GM21825 (cell line): Measurements from ENCODE around the gene GRK6.

ENCODE experiments used
- ATAC-seq: cut with Tn5 transposase; IDR thresholded peaks from one replicate; pipeline ENCODE4 v1.9.1; 2021; ENCODE audit warnings: mild to moderate bottlenecking, moderate library complexity; ENCODE audit not compliant: unreplicated experiment

GRK6 gene

DNA sequence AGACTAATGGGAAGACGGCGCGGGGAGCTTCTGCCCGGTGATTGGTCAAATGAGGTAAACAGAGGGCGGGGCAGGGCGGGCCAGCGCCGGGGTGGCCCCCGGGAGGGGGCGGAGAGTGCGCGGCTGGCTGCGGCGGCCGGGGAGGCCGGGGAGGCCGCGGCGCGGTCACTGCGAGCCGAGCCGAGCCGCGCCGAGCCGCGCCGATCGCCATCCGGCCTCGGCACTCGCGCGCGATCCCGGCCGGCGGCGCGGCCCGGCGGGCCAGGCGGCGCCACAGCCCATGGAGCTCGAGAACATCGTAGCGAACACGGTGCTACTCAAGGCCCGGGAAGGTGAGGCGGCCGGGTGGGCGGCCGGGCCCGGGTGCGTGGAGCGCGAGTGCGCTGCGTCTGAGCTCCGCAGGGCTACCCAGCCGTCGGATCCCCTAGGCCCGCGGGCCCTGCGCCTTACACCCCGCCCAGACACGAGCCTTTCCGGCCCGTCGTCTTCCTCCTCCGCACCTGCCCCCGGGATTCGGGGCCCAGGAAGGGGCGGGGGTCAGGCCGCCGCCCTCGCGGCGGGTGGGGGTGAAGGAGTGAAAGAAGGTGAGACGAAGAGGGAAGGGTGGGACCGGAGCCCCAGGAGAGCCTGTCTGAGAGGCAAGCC lies at the start of gene GRK6:
Gene GRK6 (plus strand): TSS at position 111 of the 645 bp plus-strand sequence. CDS start 170 bp downstream, at position 281.
- peak; percentile 8 for ATAC-seq

DNA sequence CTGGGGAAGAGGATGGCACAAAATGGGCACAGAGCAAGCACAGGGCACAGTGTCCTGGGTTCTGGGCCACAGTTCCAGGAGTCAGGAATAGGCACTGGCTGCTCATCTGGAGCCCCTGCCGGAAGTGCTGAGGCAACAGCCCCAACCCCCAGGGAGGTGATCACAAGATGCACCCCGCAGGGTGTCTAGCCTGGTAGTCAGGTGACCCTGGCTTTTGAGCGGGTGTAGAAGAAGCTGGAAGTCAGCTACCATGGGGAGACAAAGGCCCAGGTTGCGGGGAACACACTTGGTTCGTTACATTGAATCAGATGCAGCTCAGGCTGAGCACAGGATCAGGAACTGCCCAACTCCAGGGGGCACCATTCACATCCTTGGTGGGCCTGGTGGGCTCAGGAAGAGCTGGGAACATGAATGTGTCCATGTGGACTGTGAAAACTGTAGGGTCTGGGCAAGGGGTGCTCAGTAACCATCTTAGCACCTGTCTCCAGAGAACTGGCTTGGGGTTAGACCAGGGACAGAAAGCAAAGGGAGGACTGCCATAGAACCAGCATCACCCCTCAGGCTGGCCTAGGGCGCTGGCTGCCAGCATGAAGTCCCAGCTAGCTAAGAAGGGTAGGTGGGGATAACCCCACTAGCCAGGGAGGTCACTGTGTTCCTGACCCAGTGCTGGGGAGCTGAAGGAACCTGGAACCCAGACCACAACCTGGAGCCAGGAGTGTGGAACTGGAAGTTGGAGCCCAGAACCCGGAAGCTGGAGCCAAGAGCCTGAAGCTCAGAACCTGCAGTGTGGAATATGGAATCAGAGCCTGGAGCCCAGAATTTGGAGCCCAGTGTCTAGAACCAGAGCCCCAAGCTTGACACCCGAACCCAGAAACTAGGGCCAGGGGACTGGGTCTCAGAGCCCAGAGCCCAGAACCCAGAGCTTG lies 48.4 kb upstream of the GRK6 start:
- no peak for ATAC-seq

DNA sequence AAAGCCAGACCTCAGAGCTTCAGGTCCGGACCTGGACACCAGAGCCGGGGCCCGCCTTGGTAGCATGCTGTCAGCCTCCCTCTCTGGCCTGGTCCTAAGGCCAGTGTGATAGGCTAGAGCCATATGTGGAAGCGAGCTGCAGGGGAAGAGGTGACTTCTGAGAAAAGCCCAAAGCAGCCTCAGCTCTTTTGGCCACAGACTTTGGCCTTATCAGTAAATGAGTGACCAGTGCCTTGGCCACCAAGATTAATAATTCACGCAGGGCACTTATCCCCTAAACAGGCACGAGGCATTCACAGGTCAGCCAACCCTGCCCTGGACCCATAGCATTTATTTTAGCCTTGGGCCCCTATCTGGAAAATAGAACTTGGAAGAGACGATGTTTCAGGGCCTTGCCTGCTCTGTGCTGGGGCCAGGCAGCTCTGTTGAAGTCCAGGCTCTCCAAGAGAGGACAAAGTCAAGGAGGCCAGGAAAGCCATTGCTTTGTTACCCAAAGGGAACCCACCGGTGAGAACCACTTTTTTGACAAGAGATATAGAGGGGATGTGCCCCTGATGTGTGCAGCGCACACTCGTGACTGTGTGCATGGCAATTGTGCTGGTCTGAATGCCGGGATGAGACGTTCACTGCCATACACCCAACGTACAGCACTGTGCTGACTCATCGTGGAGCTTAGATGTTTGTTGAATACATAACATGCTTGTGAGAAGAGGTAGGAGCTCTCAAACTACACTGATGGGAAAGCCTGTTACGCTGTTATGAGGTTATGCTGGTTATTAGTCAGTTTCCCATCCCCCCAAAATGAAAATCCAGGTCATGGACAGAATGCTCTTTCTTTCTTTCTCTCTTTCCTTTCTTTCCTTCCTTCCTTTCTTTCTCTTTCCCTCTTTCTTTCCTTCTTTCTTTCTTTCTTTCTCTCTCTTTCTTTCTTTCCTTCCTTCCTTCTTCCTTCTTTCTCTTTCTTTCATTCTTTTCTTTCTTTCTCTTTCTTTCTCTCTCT lies 47.3 kb upstream of the GRK6 start:
- peak; percentile 48 for ATAC-seq

DNA sequence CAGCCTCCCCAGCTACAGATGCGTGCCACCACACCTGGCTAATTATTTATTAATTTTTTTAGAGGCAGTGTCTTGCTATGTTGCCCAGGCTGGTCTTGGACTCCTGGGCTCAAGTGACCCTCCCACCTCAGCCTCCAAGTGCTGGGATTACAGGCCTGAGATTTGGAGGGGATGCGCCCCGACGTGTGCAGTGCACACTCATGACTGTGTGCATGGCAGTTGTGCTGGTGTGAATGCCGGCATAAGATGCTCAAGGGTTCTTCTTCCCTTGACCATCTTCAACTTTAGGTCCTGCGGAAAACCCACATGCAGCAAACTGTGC lies 45.7 kb upstream of the GRK6 start:
- no peak for ATAC-seq

DNA sequence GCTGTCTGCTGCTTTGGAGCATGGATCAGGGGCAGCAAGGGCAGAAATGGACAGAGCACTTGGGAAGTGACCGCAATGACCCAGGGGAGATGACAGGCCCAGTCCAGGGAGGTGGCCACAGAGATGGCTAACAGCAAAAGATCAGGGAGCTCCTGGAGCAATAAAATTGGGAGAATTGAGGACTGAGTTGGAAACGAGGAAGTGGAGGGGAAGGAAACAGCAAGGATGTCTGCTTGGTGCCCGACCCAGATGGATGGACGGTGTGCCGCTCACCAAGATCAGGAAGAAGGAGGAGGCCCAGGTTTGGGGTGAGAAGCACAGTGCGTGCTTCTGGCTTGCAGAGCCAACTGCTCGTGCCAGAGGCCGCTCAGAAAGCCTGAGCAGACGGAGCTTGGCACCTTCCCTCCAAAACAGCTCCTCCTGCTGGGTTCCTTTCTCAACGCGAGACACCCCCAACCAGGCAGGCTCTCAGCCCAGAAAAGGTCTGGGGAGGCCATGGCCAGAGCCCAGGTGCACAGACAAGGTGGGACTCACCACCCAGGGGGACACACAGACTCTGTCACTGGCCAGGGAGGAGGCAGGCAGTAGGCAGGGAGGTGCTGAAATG lies 44.0 kb upstream of the GRK6 start:
- ATAC-seq = no peak

DNA sequence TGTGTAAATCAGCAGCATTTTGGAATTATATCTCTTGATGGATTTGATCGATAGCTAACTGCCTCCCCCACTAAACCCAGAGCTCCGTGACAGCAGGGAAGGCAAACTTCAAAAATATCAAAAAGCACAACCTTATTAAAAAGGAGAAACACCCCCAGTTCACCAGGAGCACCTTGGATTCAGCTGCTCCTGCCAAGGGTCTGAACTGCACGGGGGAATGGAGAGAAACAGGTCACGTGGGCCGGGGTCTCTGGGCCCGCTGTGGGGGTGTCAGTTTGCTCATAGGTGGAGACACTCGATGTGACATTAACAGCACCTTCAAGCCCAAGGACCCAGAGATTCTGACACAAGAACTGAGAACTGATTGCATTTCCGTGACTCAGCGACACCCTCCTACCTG lies 43.3 kb upstream of the GRK6 start:
- no peak for ATAC-seq

DNA sequence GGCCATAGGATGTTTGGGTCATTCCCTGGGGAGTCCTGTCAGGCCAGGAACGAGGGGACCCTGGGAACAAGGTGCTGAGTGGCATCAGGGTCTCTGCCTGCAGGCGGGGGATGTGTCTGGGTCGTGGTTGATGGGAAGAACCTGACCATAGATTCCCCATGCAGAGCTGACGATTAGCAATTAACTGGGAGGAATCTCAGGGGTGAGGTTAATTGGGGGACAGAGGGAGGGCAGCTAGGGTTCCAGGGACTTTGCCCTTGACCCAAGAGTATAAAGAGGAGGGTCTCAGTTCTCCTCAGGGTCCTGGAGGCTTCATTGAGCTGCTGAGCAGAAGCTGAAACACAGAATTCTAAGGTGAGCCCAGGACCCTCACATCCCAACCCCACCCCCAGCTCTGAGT lies 42.3 kb upstream of the GRK6 start, which contains the start of gene SLC34A1:
Gene SLC34A1 (plus strand): TSS at position 301 of the 400 bp plus-strand sequence. CDS start 1,308 bp downstream, outside the sequence.
- ATAC-seq = no peak

DNA sequence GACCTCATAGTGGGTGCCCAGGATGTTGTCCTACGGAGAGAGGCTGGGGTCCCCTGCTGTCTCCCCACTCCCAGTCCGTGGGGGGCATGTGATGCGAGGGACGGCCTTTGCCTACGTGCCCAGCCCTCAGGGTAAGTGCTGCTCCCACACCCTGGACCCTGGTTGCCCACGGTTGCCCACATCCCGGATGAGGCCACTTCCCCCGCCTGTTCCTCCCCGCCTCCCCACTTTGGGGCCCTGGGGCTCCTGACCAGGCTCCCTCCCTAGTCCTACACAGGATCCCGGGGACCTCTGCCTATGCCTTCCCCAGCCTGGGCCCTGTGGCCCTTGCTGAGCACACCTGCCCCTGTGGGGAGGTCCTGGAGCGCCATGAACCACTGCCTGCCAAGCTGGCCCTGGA lies 40.8 kb upstream of the GRK6 start:
- ATAC-seq = no peak

DNA sequence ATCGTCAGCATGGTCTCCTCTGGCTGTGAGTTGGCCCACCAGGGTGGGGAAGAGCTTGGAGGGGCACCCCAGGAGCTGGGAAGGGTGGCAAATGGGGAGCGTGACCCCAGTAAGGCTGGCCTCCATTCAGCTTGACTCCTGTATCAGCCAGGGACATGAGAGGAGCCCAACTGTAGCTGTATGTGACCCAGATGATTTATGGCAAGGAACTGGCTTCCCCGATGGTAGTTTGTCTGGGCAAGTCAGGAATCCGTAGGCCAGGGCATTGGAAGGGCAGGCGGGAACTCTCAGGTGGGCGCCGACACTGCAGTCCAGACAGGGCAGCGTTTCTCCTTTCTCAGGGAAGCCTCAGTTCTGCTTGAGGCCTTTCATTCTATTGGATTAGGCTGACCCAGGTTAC lies 39.9 kb upstream of the GRK6 start:
- no peak for ATAC-seq

DNA sequence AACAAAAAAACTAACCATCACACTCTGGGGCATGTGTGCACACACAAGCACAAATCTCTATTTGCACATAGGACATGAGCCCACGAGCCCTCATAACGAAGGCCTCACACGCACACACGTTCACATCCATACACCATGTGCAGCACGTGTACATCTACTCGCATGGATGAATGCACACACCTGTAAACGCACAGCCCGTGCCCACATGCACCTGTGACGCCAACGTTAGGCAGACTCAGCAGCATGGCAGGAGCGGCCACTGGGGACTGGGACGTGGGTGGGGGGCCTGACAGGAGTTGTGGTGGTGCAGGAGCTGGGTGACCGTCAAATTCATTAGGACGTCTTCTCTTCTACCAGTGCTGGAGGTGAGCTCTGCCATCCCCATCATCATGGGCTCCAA lies 39.1 kb upstream of the GRK6 start:
- no peak for ATAC-seq

DNA sequence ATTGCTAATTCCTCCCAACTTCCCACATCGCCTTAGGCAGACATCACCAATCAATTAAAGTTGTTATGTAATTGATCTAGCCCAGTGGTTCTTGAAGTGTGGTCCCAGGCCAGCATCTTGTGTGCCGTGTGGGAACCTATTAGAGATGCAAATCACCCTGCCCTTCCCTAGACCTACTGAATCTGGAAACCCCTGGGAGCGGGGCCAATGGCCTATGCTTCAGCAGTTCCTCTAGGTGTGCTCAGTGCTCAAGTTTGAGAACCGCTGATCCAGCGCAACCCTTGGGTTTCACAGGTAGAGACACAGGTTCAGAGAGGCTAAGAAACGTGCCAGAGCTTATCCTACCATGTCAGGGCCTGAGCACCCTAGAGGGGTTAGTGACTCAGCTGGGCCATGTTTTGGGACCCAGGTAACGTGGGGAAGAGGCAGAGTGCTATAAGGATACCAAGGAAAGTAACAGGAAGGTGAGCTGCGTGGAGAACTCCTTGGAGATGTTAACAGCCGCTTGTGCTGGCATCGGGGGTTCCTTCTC lies 37.9 kb upstream of the GRK6 start:
- no peak for ATAC-seq

DNA sequence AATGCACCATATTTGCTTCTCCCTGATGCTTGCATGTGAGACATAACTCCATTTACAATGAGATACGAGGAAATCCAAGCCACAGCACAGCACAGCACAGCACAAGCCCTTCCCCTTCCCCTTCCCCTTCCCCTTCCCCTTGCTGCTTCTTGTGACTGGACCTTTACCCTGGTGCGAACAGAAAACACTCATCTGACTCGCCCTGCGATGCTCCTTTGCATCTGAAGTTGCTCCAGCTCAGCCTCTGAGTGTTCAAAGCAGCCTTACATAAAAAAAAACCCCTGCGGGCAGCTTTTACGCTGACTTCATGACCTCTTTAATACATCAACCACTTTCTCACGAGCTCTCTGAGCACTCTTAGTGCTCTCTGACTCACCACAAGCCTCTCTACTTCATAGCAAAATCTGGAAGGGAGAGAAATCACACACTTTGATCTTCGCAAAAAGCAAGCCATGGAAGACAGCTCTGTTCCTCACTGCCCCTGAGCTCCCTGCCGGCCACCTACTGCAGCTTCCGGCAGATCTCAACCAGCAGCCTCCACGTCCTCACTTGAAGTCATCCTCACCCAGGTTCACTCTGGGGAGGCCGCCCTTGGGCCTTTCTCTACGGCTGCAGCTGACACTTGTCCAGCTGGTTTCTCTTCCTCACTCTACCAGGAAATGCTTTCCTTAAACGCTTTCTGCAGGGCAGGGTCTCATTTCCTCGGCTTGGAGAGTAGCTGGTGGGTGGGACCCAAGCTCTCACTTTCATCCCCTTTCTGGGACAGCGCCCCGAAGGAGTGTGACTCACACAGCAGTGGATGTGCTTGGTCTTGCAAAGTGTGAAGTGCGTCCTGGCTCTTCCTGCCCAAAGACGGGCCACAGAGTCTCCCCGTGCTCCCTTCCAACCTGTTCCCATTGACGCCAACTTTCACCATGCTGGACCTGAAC lies 37.0 kb upstream of the GRK6 start:
- peak; percentile 37 for ATAC-seq

DNA sequence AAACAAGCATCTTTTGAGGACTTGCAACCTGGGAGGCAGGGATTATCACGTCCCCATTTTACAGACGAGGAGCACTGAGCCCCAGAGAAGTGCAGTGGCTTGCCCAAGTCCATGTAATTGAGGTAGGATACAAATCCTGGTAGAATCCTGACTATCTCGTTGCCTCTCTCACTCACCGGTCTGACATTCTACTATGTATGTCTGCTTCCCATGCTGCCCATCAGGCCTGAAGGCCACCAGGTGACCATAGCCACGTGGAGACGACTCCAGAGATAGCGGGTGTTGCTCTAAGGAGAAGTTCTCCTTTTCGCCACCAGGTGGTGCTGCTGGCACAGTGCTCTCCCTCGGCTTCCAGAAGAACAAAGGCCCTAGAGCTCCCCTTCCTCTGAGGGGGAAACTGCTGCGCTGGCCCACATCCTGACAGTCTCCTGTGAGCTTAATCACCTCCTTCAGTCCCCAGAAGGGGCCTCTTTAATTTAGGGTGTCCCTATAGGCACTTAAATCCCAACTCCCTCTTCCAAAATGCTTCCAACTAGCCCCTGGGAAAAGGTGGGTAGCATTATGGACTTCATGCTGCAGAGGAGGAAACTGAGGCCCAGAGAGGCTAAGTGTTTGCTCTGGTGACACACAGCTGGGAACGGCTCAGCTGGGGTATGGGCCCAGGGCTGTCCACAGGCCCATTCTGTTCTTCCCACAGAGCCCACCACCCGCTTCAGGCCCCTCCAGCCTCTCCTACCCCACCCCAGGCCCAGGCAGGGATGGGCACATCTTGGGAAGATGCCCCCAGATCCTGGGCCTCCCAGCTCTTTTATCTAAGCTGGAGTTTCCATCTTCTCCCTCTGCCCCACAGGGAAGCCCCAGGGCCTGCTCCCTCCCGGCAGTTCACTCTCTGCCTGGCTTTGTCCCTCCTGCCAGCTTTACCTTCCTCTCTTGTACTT lies 35.8 kb upstream of the GRK6 start:
- ATAC-seq = peak; percentile 61

DNA sequence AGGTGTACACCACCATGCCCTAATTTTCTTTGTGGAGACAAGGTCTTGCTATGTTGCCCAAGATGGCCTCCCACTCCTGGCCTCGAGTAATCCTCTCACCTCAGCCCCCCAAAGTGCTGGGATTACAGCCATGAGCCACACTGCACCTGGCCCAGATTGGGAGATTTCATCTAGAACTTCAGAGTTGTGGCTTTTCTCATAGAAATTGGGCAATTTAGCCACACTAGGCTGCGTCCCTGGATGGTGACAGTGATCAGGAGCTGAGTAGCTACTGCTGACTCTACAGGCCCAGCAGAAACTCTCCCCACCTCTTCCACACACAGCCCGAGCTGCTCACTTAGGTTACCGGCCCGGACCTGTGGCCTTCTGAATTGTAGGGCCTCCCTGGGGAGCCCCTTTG lies 33.7 kb upstream of the GRK6 start:
- no peak for ATAC-seq

DNA sequence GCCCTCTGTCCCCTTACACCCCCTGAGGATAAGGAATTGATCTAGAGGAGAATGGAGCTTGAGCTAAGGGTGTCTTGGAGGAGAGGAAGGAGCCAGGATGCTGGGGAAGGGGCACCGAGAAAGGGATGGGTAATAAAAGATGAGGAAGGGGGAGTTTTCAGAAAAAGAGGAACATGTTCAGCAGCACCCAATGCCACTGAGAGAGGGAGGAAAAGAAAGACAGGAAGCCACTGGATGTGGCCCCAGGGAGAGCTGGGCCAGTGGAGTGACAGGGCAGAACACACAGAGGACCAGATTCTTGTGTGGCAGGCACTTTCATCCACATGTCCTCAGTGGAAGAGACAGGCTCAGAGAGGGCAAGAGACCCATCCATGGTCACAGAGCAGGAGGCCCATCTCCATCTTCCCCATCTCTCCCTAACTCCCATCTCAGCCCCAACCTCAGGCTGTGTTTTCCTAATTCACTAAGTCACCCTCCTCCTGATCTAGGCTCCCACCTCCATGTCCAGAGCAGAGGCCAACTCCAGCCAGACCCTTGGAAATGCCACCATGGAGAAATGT lies 33.2 kb upstream of the GRK6 start:
- ATAC-seq = no peak

DNA sequence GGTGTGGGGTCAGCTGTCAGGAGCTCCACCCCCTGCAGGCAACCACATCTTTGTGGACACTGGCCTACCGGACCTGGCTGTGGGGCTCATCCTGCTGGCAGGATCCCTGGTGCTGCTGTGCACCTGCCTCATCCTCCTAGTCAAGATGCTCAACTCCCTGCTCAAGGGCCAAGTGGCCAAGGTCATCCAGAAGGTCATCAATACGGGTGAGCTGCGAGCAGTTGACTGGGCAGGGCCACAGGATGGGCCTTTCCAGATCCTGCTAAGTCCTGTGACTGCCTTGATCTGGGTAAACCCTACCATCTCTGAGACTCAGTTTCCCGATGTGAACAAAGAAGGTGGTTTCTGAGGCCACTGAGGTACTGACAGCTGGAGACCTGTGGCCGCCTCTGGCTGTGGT lies 32.5 kb upstream of the GRK6 start:
- no peak for ATAC-seq

DNA sequence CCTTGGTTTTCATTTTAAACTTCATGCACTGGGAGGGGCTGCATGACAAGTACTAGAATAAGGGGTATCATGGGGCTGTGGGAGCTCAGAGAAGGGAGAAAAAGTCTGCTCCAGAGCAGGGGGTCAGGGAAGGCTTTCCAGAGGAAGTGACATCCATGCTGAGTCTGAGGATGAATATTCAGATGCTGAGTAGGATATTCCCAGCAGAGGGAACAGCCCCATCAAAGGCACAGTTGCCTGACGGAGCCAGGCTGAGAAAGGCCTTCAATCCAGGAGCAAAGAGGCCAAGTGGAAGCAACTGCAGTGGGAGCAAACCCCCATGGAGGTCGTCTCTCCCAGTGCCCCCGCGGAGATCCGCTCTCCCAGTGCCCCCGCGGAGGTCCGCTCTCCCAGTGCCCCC lies 30.4 kb upstream of the GRK6 start:
- ATAC-seq = no peak

DNA sequence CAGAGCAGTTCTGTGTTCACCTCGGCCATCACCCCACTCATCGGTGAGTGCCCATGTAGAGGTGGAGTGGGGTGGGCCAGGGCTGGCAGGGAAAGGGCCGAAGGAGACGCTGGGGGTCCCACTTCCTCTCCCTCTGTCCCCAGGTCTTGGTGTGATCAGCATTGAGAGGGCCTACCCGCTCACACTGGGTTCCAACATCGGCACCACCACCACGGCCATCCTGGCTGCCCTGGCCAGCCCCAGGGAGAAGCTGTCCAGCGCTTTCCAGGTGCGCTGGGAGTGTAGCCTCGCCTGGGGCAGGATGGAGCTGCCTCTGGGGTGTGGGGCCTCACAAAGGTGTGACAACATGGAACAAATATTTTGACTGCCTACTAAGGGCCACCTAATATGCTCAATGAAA lies 29.7 kb upstream of the GRK6 start:
- ATAC-seq = no peak
